GM19395 (cell line): ENCODE results near the gene CYTH1.
"Not testable (repeated sequence)": the region's sequence is repeated elsewhere in the genome, so short reads cannot be mapped to it uniquely, and the experiment has no call there.

ENCODE experiments used
- ATAC-seq: cut with Tn5 transposase; IDR thresholded peaks from one replicate; pipeline ENCODE4 v1.9.1; 2021; ENCODE audit warnings: mild to moderate bottlenecking, moderate library complexity; ENCODE audit not compliant: unreplicated experiment

CYTH1 gene

GRCh38 chr17:78789663-78790181 is 7.6 kb upstream of the CYTH1 start:
- no peak for ATAC-seq

GRCh38 chr17:78789149-78789662 is 7.1 kb upstream of the CYTH1 start:
- no peak for ATAC-seq

- no peak for ATAC-seq
Observed at GRCh38 chr17:78788451-78788850, 6.4 kb upstream of the CYTH1 start.

GRCh38 chr17:78787444-78787843 is 5.4 kb upstream of the CYTH1 start:
- no peak for ATAC-seq

GRCh38 chr17:78785663-78786057 is 3.6 kb upstream of the CYTH1 start:
- ATAC-seq, result no peak

GRCh38 chr17:78785011-78785662 is 3.1 kb upstream of the CYTH1 start:
- no peak for ATAC-seq

- no peak for ATAC-seq
Observed at GRCh38 chr17:78784352-78784751, 2.3 kb upstream of the CYTH1 start.

GRCh38 chr17:78783711-78784324 is 1.7 kb upstream of the CYTH1 start:
- ATAC-seq, result no peak

- no peak for ATAC-seq
Observed at GRCh38 chr17:78781104-78781892, 775 bp downstream of the CYTH1 start.

- no peak for ATAC-seq
Observed at GRCh38 chr17:78780335-78780734, 1.7 kb downstream of the CYTH1 start.

GRCh38 chr17:78779850-78780249 is 2.2 kb downstream of the CYTH1 start:
- ATAC-seq, result no peak

GRCh38 chr17:78779286-78779651 is 2.8 kb downstream of the CYTH1 start:
- not testable (repeated sequence) for ATAC-seq

GRCh38 chr17:78777881-78778280 is 4.2 kb downstream of the CYTH1 start:
- ATAC-seq, result no peak

GRCh38 chr17:78774956-78775571 is 7.0 kb downstream of the CYTH1 start:
- ATAC-seq, result peak; percentile 53

- ATAC-seq, result no peak
Observed at GRCh38 chr17:78774453-78774852, 7.6 kb downstream of the CYTH1 start.

GRCh38 chr17:78771758-78772382 is 10.2 kb downstream of the CYTH1 start:
- ATAC-seq, result no peak

- ATAC-seq, result no peak
Observed at GRCh38 chr17:78769196-78769773, 12.8 kb downstream of the CYTH1 start.

- no peak for ATAC-seq
Observed at GRCh38 chr17:78767806-78768205, 14.3 kb downstream of the CYTH1 start.

- no peak for ATAC-seq
Observed at GRCh38 chr17:78766743-78767294, 15.3 kb downstream of the CYTH1 start.

GRCh38 chr17:78766225-78766624 is 15.8 kb downstream of the CYTH1 start:
- ATAC-seq, result no peak
